Tibial artery (tissue), 4 donors: ENCODE measurements around the gene SIRT3.
"Not testable (repeated sequence)": the region's sequence is repeated elsewhere in the genome, so short reads cannot be mapped to it uniquely, and the experiment has no call there.

Source experiments
- DNase-seq, 2 donors: peaks; one replicate each; pipeline ENCODE4 v3.0.0-alpha.2; 2019
- H3K27ac ChIP-seq, 2 donors: fragments of 200-600 bp; sonication (generic) in 1 of 2; 1 replicate in 1 of 2; 2 replicates in 1 of 2; pipeline ENCODE4 v1.5.1; 2018 to 2019; ENCODE audit warnings: mild to moderate bottlenecking in 1 of 2
- H3K27me3 ChIP-seq, 2 donors: fragments of 200-600 bp; sonication (generic) in 1 of 2; one replicate each; pipeline versions ENCODE4 v1.5.1 to v1.6.0; 2016 to 2019
- H3K36me3 ChIP-seq, 3 donors: fragments of 200-600 bp; sonication (generic) in 2 of 3; one replicate each; pipeline ENCODE4 v1.5.1; 2016 to 2019; ENCODE audit warnings: mild to moderate bottlenecking in 2 of 3
- H3K4me1 ChIP-seq, 4 donors: fragments of 200-600 bp; sonication (generic) in 2 of 4; 1 replicate in 3 of 4; 2 replicates in 1 of 4; pipeline ENCODE4 v1.5.1; 2016 to 2019
- H3K4me3 ChIP-seq, 2 donors: fragments of 200-600 bp; sonication (generic) in 1 of 2; 1 replicate in 1 of 2; 2 replicates in 1 of 2; pipeline ENCODE4 v1.5.1; 2018 to 2019; ENCODE audit warnings: mild to moderate bottlenecking in 2 of 2
- H3K9me3 ChIP-seq, 3 donors: fragments of 200-600 bp; sonication (generic) in 1 of 3; one replicate each; pipeline ENCODE4 v1.5.1; 2016 to 2019
- CTCF ChIP-seq, 2 experiments: fragments of 200-600 bp in 1 of 2; fragments of 450-650 bp in 1 of 2; IDR thresholded peaks; one replicate each; pipeline ENCODE4 v1.5.1; 2017 to 2019; ENCODE audit warnings: antibody characterized with exemption in 2 of 2, mild to moderate bottlenecking in 1 of 2, moderate library complexity in 1 of 2
- intact Hi-C: fragments of 100-400 bp; cut with DNase I; formaldehyde crosslinking; loops from one replicate; pipeline ENCODE4 v1.15.0; 2023; ENCODE audit warnings: low total_unique reads

Gene SIRT3

GRCh38 chr11:272195-272930 lies 36.2 kb upstream of the SIRT3 start:
- intact Hi-C loops = no loop called here
- H3K27me3 ChIP-seq = peaks cover 0 to 38% of the 10 kb centered on the region in 2 donors
- H3K4me3 ChIP-seq = no peak overlapping the region
- H3K4me1 ChIP-seq = no peaks in the 10 kb centered on the region
- H3K9me3 ChIP-seq = no peaks in the 10 kb centered on the region
- H3K27ac ChIP-seq = no peak overlapping the region
- DNase-seq = peak in 1 of 2 donors; percentile 46
- no peak for TF ChIP-seq CTCF (IDR thresholded peaks at IDR 0.05)
- H3K36me3 ChIP-seq = no peaks in the 10 kb centered on the region

- DNase-seq = no peak
Observed at GRCh38 chr11:271319-271715, 35.2 kb upstream of the SIRT3 start.

GRCh38 chr11:270451-271318 lies 34.5 kb upstream of the SIRT3 start:
- DNase-seq = peak in 1 of 2 donors; percentile 51
- H3K9me3 ChIP-seq = peaks cover 0 to 7% (median 0%) of the 10 kb centered on the region in 3 donors
- H3K4me3 ChIP-seq = no peak overlapping the region
- H3K36me3 ChIP-seq = no peaks in the 10 kb centered on the region
- H3K27me3 ChIP-seq = peaks cover 0 to 38% of the 10 kb centered on the region in 2 donors
- no peaks in the 10 kb centered on the region for H3K4me1 ChIP-seq
- no peak for TF ChIP-seq CTCF (IDR thresholded peaks at IDR 0.05)
- intact Hi-C loops = no loop called here
- H3K27ac ChIP-seq = no peak overlapping the region

More at GRCh38 chr11:271319-271715, 35.2 kb upstream of the SIRT3 start:
- Histone ChIP-seq H3K36me3 (no peaks in the 10 kb centered on the region), H3K9me3 (peaks cover 0 to 1% (median 0%) of the 10 kb centered on the region in 3 donors), H3K4me1 (no peaks in the 10 kb centered on the region), H3K27me3 (peaks cover 0 to 38% of the 10 kb centered on the region in 2 donors), H3K4me3 (no peak overlapping the region), H3K27ac (no peak overlapping the region)
- TF ChIP-seq CTCF (IDR thresholded peaks at IDR 0.05) = no peak
- intact Hi-C loops = no loop called here

GRCh38 chr11:269146-269890 lies 33.2 kb upstream of the SIRT3 start:
- TF ChIP-seq CTCF (IDR thresholded peaks at IDR 0.05) = no peak
- Histone ChIP-seq H3K4me1 (no peaks in the 10 kb centered on the region), H3K9me3 (peaks cover 0 to 8% (median 0%) of the 10 kb centered on the region in 3 donors), H3K27me3 (peaks cover 0 to 38% of the 10 kb centered on the region in 2 donors), H3K27ac (no peak overlapping the region), H3K36me3 (no peaks in the 10 kb centered on the region), H3K4me3 (no peak overlapping the region)
- peak in 1 of 2 donors; percentile 60 for DNase-seq
- intact Hi-C loops = no loop called here

- peaks cover 0 to 38% of the 10 kb centered on the region in 2 donors for H3K27me3 ChIP-seq
- H3K27ac ChIP-seq = peak overlapping the region in 1 of 2 donors; percentile 21
- intact Hi-C loops, H3K4me1 ChIP-seq, H3K9me3 ChIP-seq, H3K36me3 ChIP-seq: not testable (repeated sequence)
- H3K4me3 ChIP-seq = peak overlapping the region in 1 of 2 donors; percentile 23
- DNase-seq = peak; percentile 52 to 75
Observed at GRCh38 chr11:268716-269145, 32.6 kb upstream of the SIRT3 start.
